ENCODE data around the gene MRPL58.
"Not testable (repeated sequence)": the region's sequence is repeated elsewhere in the genome, so short reads cannot be mapped to it uniquely, and the experiment has no call there.

The MRPL58 gene

GRCh38 chr17:75013092-75013559, 656 bp downstream of the MRPL58 start:
- peak; percentile 63 to 68 for DNase-seq
- TF ChIP-seq POLR2A (IDR thresholded peaks at IDR 0.05; ENCODE audit: low read length) (no peak), GATA1 (IDR thresholded peaks at IDR 0.05; ENCODE audit: low read depth, low read length) (no peak)

- peak in 1 of 2 experiments; percentile 54 for DNase-seq
- no peak for TF ChIP-seq GATA1 (IDR thresholded peaks at IDR 0.05; ENCODE audit: low read depth, low read length)
- TF ChIP-seq POLR2A (IDR thresholded peaks at IDR 0.05; ENCODE audit: low read length), result no peak
Measured at GRCh38 chr17:75019146-75019545, 6.7 kb downstream of the MRPL58 start.

GRCh38 chr17:75019710-75020109, 7.2 kb downstream of the MRPL58 start:
- no peak for DNase-seq
- TF ChIP-seq POLR2A (IDR thresholded peaks at IDR 0.05; ENCODE audit: low read length) (no peak), GATA1 (IDR thresholded peaks at IDR 0.05; ENCODE audit: low read depth, low read length) (no peak)

- no peak for TF ChIP-seq GATA1 (IDR thresholded peaks at IDR 0.05; ENCODE audit: low read depth, low read length)
- TF ChIP-seq POLR2A (IDR thresholded peaks at IDR 0.05; ENCODE audit: low read length), result no peak
- no peak for DNase-seq
Measured at GRCh38 chr17:75020331-75021110, 8.1 kb downstream of the MRPL58 start.

- no peak for DNase-seq
Measured at GRCh38 chr17:75024686-75025397, 12.4 kb downstream of the MRPL58 start.

GRCh38 chr17:75025398-75025734, 12.9 kb downstream of the MRPL58 start:
- not testable (repeated sequence) for DNase-seq

More at GRCh38 chr17:75024686-75025397, 12.4 kb downstream of the MRPL58 start:
- TF ChIP-seq POLR2A (IDR thresholded peaks at IDR 0.05; ENCODE audit: low read length) (no peak), GATA1 (IDR thresholded peaks at IDR 0.05; ENCODE audit: low read depth, low read length) (no peak)

GRCh38 chr17:75026650-75027049, 14.2 kb downstream of the MRPL58 start:
- not testable (repeated sequence) for DNase-seq

- no peak for DNase-seq
- TF ChIP-seq GATA1 (IDR thresholded peaks at IDR 0.05; ENCODE audit: low read depth, low read length), result no peak
- no peak for TF ChIP-seq POLR2A (IDR thresholded peaks at IDR 0.05; ENCODE audit: low read length)
Measured at GRCh38 chr17:75030161-75030560, 17.7 kb downstream of the MRPL58 start.

GRCh38 chr17:75031972-75032719, 19.7 kb downstream of the MRPL58 start:
- peak; percentile 71 to 79 for DNase-seq
- TF ChIP-seq GATA1 (IDR thresholded peaks at IDR 0.05; ENCODE audit: low read depth, low read length) (no peak), POLR2A (IDR thresholded peaks at IDR 0.05; ENCODE audit: low read length) (no peak)

GRCh38 chr17:75032720-75033280, 20.3 kb downstream of the MRPL58 start:
- TF ChIP-seq POLR2A (IDR thresholded peaks at IDR 0.05; ENCODE audit: low read length) (no peak), GATA1 (IDR thresholded peaks at IDR 0.05; ENCODE audit: low read depth, low read length) (no peak)
- DNase-seq, result peak in 1 of 2 experiments; percentile 30

GRCh38 chr17:75033346-75034235, 21.1 kb downstream of the MRPL58 start:
- peak; percentile 91 to 96 for DNase-seq
- TF ChIP-seq GATA1 (IDR thresholded peaks at IDR 0.05; ENCODE audit: low read depth, low read length), result no peak
- TF ChIP-seq POLR2A (IDR thresholded peaks at IDR 0.05; ENCODE audit: low read length), result no peak

GRCh38 chr17:75034236-75034908, 21.9 kb downstream of the MRPL58 start:
- peak; percentile 95 to 96 for DNase-seq
- TF ChIP-seq POLR2A (IDR thresholded peaks at IDR 0.05; ENCODE audit: low read length), result peak; percentile 13
- TF ChIP-seq GATA1 (IDR thresholded peaks at IDR 0.05; ENCODE audit: low read depth, low read length), result no peak
